Activated T-helper 1 cell treated with anti-CD3 and anti-CD28 coated beads, Interleukin-12 subunit alpha, Interleukin-12 subunit beta, Interleukin-2, Interleukin-4 antibody, amounts not matched to agents 30 ng/mL and 10 ng/mL and 1 ng/mL, durations not matched to agents 14 hours and 24 hours and 36 hours (primary cell): ENCODE measurements around the gene NECAB3. TPM values are rescaled to one million over a fixed set of nuclear protein-coding genes. Genes with fewer than 3 reads are reported as not detected.
"Not testable (repeated sequence)": the region's sequence is repeated elsewhere in the genome, so short reads cannot be mapped to it uniquely, and the experiment has no call there.

Source experiments
- DNase-seq: peaks from one replicate; pipeline ENCODE4 v3.0.0; 2021; ENCODE audit warnings: low spot score
- H3K27ac Mint-ChIP-seq: one replicate; pipeline ENCODE4 v1.8.0; 2021; ENCODE audit warnings: mild to moderate bottlenecking, mixed read lengths
- H3K27me3 Mint-ChIP-seq: one replicate; pipeline ENCODE4 v1.8.0; 2022; ENCODE audit warnings: mild to moderate bottlenecking, moderate library complexity, mixed read lengths; ENCODE audit not compliant: insufficient read depth
- H3K36me3 Mint-ChIP-seq: one replicate; pipeline ENCODE4 v1.8.0; 2021; ENCODE audit warnings: low read depth, mixed read lengths
- H3K4me1 Mint-ChIP-seq: one replicate; pipeline ENCODE4 v1.8.0; 2021; ENCODE audit warnings: low read depth, mixed read lengths
- H3K4me3 Mint-ChIP-seq: one replicate; pipeline ENCODE4 v1.8.0; 2021; ENCODE audit warnings: mild to moderate bottlenecking, moderate library complexity, mixed read lengths
- H3K9me3 Mint-ChIP-seq: one replicate; pipeline ENCODE4 v1.8.0; 2021; ENCODE audit warnings: mixed read lengths
- intact Hi-C: fragments of 100-400 bp; cut with micrococcal nuclease; formaldehyde crosslinking; loops from one replicate; pipeline ENCODE4 v1.15.1; 2024
- total RNA-seq: library from RNA; stranded (reverse); gene quantifications from 2 replicates; pipeline ENCODE4 v1.2.3, GENCODE V29; 2022

NECAB3 gene
- total RNA-seq, 1 donor from 2014 or later, result 30.7 TPM

- Mint-ChIP-seq H3K27me3 (no peaks in the 10 kb centered on the region), H3K4me1 (peaks cover 10% of the 10 kb centered on the region), H3K9me3 (no peaks in the 10 kb centered on the region), H3K4me3 (no peak overlapping the region), H3K27ac (no peak overlapping the region), H3K36me3 (peaks cover 2% of the 10 kb centered on the region)
- intact Hi-C loops, result no loop called here
- DNase-seq, result no peak
These were observed 19.5 kb downstream of the NECAB3 start for GRCh38 chr20:33654680-33655161.

DNA sequence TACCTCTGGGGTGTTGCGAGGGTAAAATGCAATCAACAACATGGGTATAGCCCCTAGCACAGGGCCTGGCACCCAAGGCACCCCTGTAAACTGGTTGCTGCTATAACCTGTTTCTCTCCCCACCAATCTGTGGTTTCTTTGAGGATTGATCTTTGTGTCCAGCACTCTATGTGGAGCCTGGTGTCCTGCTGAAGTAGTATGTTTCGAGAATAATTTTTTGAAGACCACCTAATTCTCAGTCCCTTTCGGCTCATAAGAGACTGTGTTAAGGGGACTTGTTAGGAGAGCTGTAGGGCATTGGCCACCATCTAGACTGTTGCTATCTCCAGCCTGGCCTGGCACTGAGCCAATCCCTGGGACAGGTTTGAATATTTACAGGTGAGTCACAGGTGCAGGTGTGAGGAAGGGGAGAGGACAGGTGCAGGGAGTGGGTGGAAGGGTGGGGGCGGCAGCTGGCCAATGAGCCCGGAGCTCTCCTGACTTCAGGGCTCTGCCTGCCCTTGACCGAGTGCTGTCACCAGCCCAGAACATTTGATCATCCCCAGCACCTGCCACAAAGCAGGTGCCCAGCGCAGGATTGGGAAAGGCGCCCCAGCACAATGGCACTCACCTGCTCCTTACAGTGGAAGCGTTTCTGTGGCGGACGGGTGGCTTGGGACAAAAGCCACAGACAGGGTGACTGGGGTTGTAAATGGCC lies 20.2 kb downstream of the NECAB3 start:
- no peaks in the 10 kb centered on the region for H3K27me3 Mint-ChIP-seq
- intact Hi-C loops, result no loop called here
- no peak overlapping the region for H3K27ac Mint-ChIP-seq
- no peaks in the 10 kb centered on the region for H3K9me3 Mint-ChIP-seq
- peaks cover under 1% of the 10 kb centered on the region for H3K36me3 Mint-ChIP-seq
- no peak overlapping the region for H3K4me3 Mint-ChIP-seq
- no peak for DNase-seq
- H3K4me1 Mint-ChIP-seq, result peaks cover 15% of the 10 kb centered on the region

- H3K27me3 Mint-ChIP-seq, result no peaks in the 10 kb centered on the region
- intact Hi-C loops, result no loop called here
- no peak overlapping the region for H3K4me3 Mint-ChIP-seq
- no peak overlapping the region for H3K27ac Mint-ChIP-seq
- no peaks in the 10 kb centered on the region for H3K36me3 Mint-ChIP-seq
- no peak for DNase-seq
- no peaks in the 10 kb centered on the region for H3K9me3 Mint-ChIP-seq
- H3K4me1 Mint-ChIP-seq, result peaks cover 15% of the 10 kb centered on the region
These were observed 20.9 kb downstream of the NECAB3 start for GRCh38 chr20:33653218-33653899.

GRCh38 chr20:33651562-33652048 lies 22.6 kb downstream of the NECAB3 start:
- Mint-ChIP-seq H3K27ac (no peak overlapping the region), H3K9me3 (no peaks in the 10 kb centered on the region)
- intact Hi-C loops, result loop anchor here (1.0 kb wide), 1 partner anchor 12 kb away; no protein-coding TSS in a partner anchor

DNA sequence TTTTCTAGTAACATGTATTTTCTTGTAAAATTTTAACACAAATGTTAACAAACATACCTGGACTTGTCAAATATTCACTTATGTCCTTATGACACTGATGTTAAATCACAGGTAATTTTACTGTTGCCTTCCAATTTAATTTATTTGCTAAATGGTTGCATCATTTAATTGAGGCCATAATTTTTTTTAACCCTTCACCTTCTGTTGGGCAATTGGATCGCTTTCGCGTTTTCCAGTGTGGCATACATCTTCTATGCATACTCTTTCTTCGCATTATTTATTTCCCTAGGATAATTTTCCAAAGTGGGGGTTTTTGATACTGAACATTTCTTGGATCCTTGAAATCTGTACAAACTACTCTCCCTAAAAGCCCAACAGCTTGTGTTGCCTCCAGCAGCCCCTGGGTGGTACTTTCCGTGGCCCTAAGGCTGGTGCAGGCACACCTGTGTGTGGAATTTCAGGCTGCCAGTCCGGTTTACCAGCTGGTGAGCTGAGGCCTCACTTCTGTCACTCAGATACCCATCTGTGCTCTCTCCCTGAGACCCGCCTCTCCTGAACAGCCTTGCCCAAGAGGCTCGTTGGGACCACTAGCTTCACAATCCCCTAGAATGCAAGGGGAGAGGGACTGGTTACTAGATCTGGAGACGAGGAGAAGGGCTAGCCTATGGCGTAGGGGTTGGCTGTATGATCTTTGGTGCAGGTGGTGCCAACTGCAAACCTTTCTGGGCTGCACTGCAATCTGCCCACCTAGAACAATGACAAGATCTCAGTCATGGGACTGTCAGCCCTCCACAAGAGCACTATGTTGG lies 23.3 kb downstream of the NECAB3 start:
- Mint-ChIP-seq H3K36me3 (no peaks in the 10 kb centered on the region), H3K27ac (no peak overlapping the region), H3K9me3 (no peaks in the 10 kb centered on the region), H3K27me3 (no peaks in the 10 kb centered on the region), H3K4me3 (no peak overlapping the region), H3K4me1 (peaks cover 22% of the 10 kb centered on the region)
- intact Hi-C loops, result no loop called here
- no peak for DNase-seq

More at GRCh38 chr20:33651562-33652048, 22.6 kb downstream of the NECAB3 start:
- H3K27me3 Mint-ChIP-seq, result no peaks in the 10 kb centered on the region
- peaks cover 22% of the 10 kb centered on the region for H3K4me1 Mint-ChIP-seq
- DNase-seq, result no peak
- no peak overlapping the region for H3K4me3 Mint-ChIP-seq
- no peaks in the 10 kb centered on the region for H3K36me3 Mint-ChIP-seq

DNA sequence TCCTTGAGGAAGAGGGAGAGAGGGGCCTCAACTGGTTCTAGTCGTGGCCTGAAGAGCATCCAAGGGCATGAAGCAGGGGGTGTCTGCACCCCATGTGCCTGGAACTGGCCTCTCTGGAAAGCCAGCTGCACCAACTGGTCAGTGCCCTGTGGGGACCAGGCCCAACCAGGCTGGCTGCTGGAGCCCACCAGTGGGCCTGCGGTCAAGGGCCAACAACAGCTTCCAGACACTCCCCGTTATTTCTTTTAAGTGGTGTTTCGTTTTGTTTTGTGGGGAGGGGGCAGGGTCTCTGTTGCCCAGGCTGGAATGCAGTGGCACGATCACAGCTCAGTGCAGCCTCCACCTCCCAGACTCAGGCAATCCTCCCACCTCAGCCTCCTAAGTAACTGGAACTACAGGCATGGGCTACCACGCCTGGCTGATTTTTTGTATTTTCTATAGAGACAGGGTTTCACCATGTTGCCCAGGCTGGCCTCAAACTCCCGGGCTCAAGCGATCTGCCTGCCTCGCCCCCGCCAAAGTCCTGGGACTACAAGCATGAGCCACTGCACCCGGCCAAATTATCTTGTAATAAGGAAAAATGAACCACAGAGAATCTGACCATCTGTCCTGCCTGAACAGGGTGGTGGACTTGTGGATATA lies 24.0 kb downstream of the NECAB3 start:
- Mint-ChIP-seq H3K9me3 (no peaks in the 10 kb centered on the region), H3K4me1 (peaks cover 22% of the 10 kb centered on the region), H3K36me3 (peaks cover 4% of the 10 kb centered on the region), H3K27ac (no peak overlapping the region), H3K27me3 (no peaks in the 10 kb centered on the region), H3K4me3 (no peak overlapping the region)
- no peak for DNase-seq
- intact Hi-C loops, result no loop called here

GRCh38 chr20:33649201-33649681 lies 25.0 kb downstream of the NECAB3 start:
- no peak overlapping the region for H3K27ac Mint-ChIP-seq
- H3K4me1 Mint-ChIP-seq, result peaks cover 22% of the 10 kb centered on the region
- peaks cover 6% of the 10 kb centered on the region for H3K36me3 Mint-ChIP-seq
- intact Hi-C loops, result no loop called here
- no peak overlapping the region for H3K4me3 Mint-ChIP-seq
- no peak for DNase-seq
- H3K27me3 Mint-ChIP-seq, result no peaks in the 10 kb centered on the region
- H3K9me3 Mint-ChIP-seq, result no peaks in the 10 kb centered on the region

DNA sequence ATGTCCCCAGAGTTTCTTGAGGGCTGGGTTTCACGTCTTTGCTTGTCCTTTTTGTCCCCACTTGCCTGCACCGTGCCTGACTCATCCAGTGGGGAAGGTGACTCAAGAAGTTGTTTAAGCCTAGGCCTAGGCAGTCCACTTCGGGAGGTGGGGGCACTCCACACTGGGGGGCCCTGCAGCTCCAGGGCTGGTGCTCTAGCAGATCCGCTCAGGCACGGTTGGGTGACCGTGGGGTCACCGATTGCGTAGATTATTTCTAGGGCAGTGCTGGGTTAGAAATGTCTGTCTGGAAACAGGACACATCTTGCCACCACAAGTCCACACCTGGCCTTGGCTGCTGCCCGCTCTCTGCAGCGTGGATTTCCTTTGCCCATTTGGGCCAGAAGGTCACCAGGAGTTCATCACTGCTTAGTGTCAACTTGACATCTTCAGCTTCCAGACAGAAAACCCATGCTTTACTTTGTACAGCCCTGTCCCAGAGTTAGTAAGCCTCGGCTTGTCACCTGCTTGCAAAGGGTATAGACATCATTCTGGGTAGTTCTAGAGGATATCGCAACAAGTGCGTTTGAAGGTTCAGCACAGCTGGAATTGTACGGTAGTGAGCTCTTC lies 25.7 kb downstream of the NECAB3 start:
- H3K9me3 Mint-ChIP-seq, result no peaks in the 10 kb centered on the region
- DNase-seq, result no peak
- H3K36me3 Mint-ChIP-seq, result peaks cover 6% of the 10 kb centered on the region
- no peak overlapping the region for H3K27ac Mint-ChIP-seq
- H3K4me1 Mint-ChIP-seq, result peaks cover 22% of the 10 kb centered on the region
- no peak overlapping the region for H3K4me3 Mint-ChIP-seq
- intact Hi-C loops, result no loop called here
- H3K27me3 Mint-ChIP-seq, result no peaks in the 10 kb centered on the region

GRCh38 chr20:33647603-33648395 lies 26.4 kb downstream of the NECAB3 start:
- H3K4me1 Mint-ChIP-seq, result peaks cover 22% of the 10 kb centered on the region
- intact Hi-C loops, result no loop called here
- DNase-seq, result no peak
- H3K36me3 Mint-ChIP-seq, result peaks cover 6% of the 10 kb centered on the region
- H3K27me3 Mint-ChIP-seq, result no peaks in the 10 kb centered on the region
- no peaks in the 10 kb centered on the region for H3K9me3 Mint-ChIP-seq
- no peak overlapping the region for H3K27ac Mint-ChIP-seq
- H3K4me3 Mint-ChIP-seq, result no peak overlapping the region

- H3K4me3 Mint-ChIP-seq, H3K9me3 Mint-ChIP-seq, DNase-seq, intact Hi-C loops, H3K27me3 Mint-ChIP-seq, H3K27ac Mint-ChIP-seq, H3K36me3 Mint-ChIP-seq: not testable (repeated sequence)
- peaks cover 22% of the 10 kb centered on the region for H3K4me1 Mint-ChIP-seq
These were observed 27.1 kb downstream of the NECAB3 start for GRCh38 chr20:33646959-33647602.

- Mint-ChIP-seq H3K4me3 (no peak overlapping the region), H3K9me3 (no peaks in the 10 kb centered on the region), H3K27ac (no peak overlapping the region), H3K4me1 (peaks cover 13% of the 10 kb centered on the region), H3K27me3 (no peaks in the 10 kb centered on the region), H3K36me3 (peaks cover 8% of the 10 kb centered on the region)
- intact Hi-C loops, result no loop called here
- no peak for DNase-seq
These were observed 28.0 kb downstream of the NECAB3 start for GRCh38 chr20:33646191-33646590.
